Gastrocnemius medialis (tissue), 4 donors: ENCODE measurements around the gene EN2.

Source experiments
- POLR2A ChIP-seq, 2 donors: fragments of 450-650 bp; IDR thresholded peaks; one replicate each; pipeline ENCODE4 v1.6.1; 2017; ENCODE audit warnings: antibody characterized with exemption in 2 of 2, mild to moderate bottlenecking in 2 of 2, moderate library complexity in 2 of 2
- TF ChIP-seq, protein P1 (sequence below), 5 experiments: fragments of 450-650 bp in 3 of 5; fragments of 200-600 bp in 2 of 5; sonication (generic) in 2 of 5; IDR thresholded peaks in 4 of 5; conservative IDR thresholded peaks in 1 of 5; 1 replicate in 4 of 5; 2 replicates in 1 of 5; pipeline ENCODE4 v1.5.1; 2016 to 2019; ENCODE audit warnings: antibody characterized with exemption in 5 of 5, mild to moderate bottlenecking in 3 of 5, moderate library complexity in 3 of 5

- TF ChIP-seq, protein P1, sequence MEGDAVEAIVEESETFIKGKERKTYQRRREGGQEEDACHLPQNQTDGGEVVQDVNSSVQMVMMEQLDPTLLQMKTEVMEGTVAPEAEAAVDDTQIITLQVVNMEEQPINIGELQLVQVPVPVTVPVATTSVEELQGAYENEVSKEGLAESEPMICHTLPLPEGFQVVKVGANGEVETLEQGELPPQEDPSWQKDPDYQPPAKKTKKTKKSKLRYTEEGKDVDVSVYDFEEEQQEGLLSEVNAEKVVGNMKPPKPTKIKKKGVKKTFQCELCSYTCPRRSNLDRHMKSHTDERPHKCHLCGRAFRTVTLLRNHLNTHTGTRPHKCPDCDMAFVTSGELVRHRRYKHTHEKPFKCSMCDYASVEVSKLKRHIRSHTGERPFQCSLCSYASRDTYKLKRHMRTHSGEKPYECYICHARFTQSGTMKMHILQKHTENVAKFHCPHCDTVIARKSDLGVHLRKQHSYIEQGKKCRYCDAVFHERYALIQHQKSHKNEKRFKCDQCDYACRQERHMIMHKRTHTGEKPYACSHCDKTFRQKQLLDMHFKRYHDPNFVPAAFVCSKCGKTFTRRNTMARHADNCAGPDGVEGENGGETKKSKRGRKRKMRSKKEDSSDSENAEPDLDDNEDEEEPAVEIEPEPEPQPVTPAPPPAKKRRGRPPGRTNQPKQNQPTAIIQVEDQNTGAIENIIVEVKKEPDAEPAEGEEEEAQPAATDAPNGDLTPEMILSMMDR (IDR thresholded peaks at IDR 0.05 in 4 of 5, conservative IDR thresholded peaks at IDR 0.05 in 1 of 5), result no peak
- TF ChIP-seq POLR2A (IDR thresholded peaks at IDR 0.05), result no peak
Observed at GRCh38 chr7:155489862-155490696, 32.1 kb downstream of the EN2 start.
